NCI-H748 (cell line): ENCODE measurements around the gene EIF4A2.
A peak's percentile ranks its signal among the peaks of the same experiment; 100 is the strongest.
"Not testable (repeated sequence)": the region's sequence is repeated elsewhere in the genome, so short reads cannot be mapped to it uniquely, and the experiment has no call there.

Experiments used
- DNase-seq: peaks from one replicate; lab custom pipeline; 2025; ENCODE audit not compliant: unreplicated experiment; lab: John Stamatoyannopoulos, UW

EIF4A2 gene

GRCh38 chr3:186784820-186785494 is 1.6 kb downstream of the EIF4A2 start:
- no peak for DNase-seq

GRCh38 chr3:186785495-186786018 is 2.2 kb downstream of the EIF4A2 start:
- DNase-seq: no peak

- DNase-seq: no peak
These were observed 3.5 kb downstream of the EIF4A2 start for GRCh38 chr3:186786922-186787321.

- no peak for DNase-seq
These were observed 4.5 kb downstream of the EIF4A2 start for GRCh38 chr3:186787642-186788481.

- DNase-seq: no peak
These were observed 5.3 kb downstream of the EIF4A2 start for GRCh38 chr3:186788482-186789370.

- no peak for DNase-seq
These were observed 6.3 kb downstream of the EIF4A2 start for GRCh38 chr3:186789554-186790260.

- no peak for DNase-seq
These were observed 7.0 kb downstream of the EIF4A2 start for GRCh38 chr3:186790261-186790981.

- no peak for DNase-seq
These were observed 15.0 kb downstream of the EIF4A2 start for GRCh38 chr3:186798239-186798874.

GRCh38 chr3:186800285-186800684 is 16.9 kb downstream of the EIF4A2 start:
- DNase-seq: no peak

- DNase-seq: no peak
These were observed 19.3 kb downstream of the EIF4A2 start for GRCh38 chr3:186802701-186803100.

GRCh38 chr3:186803447-186803846 is 20.1 kb downstream of the EIF4A2 start:
- not testable (repeated sequence) for DNase-seq

GRCh38 chr3:186806089-186807055 is 23.0 kb downstream of the EIF4A2 start, which contains the start of gene RFC4:
Gene RFC4, minus strand, starts transcription at chr3:186806482. Its CDS starts 1,769 bp downstream, at chr3:186804713.
- DNase-seq: peak; percentile 87

GRCh38 chr3:186807231-186807630 is 23.9 kb downstream of the EIF4A2 start:
- DNase-seq: no peak

- DNase-seq: no peak
These were observed 27.1 kb downstream of the EIF4A2 start for GRCh38 chr3:186810336-186810996.

GRCh38 chr3:186811313-186811712 is 27.9 kb downstream of the EIF4A2 start:
- not testable (repeated sequence) for DNase-seq

GRCh38 chr3:186814100-186814499 is 30.7 kb downstream of the EIF4A2 start:
- DNase-seq: no peak

GRCh38 chr3:186815435-186815834 is 32.1 kb downstream of the EIF4A2 start:
- DNase-seq: no peak

- DNase-seq: no peak
These were observed 35.1 kb downstream of the EIF4A2 start for GRCh38 chr3:186818516-186818915.
